IMR-90 (cell line): Measurements from ENCODE around the gene TLCD4. TPM values are rescaled to one million over a fixed set of nuclear protein-coding genes. Genes with fewer than 3 reads are reported as not detected.

Experiments used
- ATAC-seq: fragments of 200-7000 bp; cut with Tn5 transposase; 2 replicates; pipeline ENCODE4 v1.9.1; 2020; ENCODE audit warnings: low read depth, mild to moderate bottlenecking, moderate library complexity
- BruUV-seq: library from RNA; stranded (reverse); fragments of 400-500 nt; replicated peaks from 2 replicates; lab custom pipeline; 2021; lab: Mats Ljungman, UMichigan
- CTCF ChIA-PET: fragments of 300-600 bp; formaldehyde crosslinking; extraction: SDS; loops from one replicate; lab custom pipeline; 2021; ENCODE audit warnings: antibody characterized with exemption; lab: Yijun Ruan, JAX
- POLR2A ChIA-PET: fragments of 300-600 bp; sonication (Branson Sonifier 250); formaldehyde crosslinking; loops from one replicate; lab custom pipeline; 2022; ENCODE audit warnings: antibody characterized with exemption; ENCODE audit not compliant: unreplicated experiment; lab: Charles Lee
- DNase-seq: peaks from one replicate; pipeline ENCODE4 v3.0.0; 2013
- H2AFZ ChIP-seq: replicated peaks from 2 replicates; pipeline ENCODE3; 2013; ENCODE audit warnings: low read length, mild to moderate bottlenecking; ENCODE audit not compliant: poor library complexity
- H2AK5ac ChIP-seq: 2 replicates; pipeline ENCODE4 v1.6.1; 2013; ENCODE audit warnings: low read depth, low read length, inconsistent platforms
- H2AK9ac ChIP-seq: replicated peaks from 2 replicates; pipeline ENCODE3; 2013; ENCODE audit warnings: mild to moderate bottlenecking, low read depth, low read length, moderate library complexity; ENCODE audit not compliant: poor library complexity
- H2BK120ac ChIP-seq: 2 replicates; pipeline ENCODE4 v1.6.1; 2013; ENCODE audit warnings: low read depth, low read length, inconsistent platforms
- H2BK15ac ChIP-seq: 3 replicates; pipeline ENCODE4 v1.6.1; 2013; ENCODE audit warnings: low read depth, low read length, inconsistent platforms
- H2BK20ac ChIP-seq: 2 replicates; pipeline ENCODE4 v1.6.1; 2013; ENCODE audit warnings: low read depth, mild to moderate bottlenecking, inconsistent platforms, low read length, moderate library complexity
- H2BK5ac ChIP-seq: 2 replicates; pipeline ENCODE4 v1.6.1; 2013; ENCODE audit warnings: mild to moderate bottlenecking, low read depth, low read length, inconsistent platforms; ENCODE audit not compliant: poor library complexity, severe bottlenecking
- H3K14ac ChIP-seq: replicated peaks from 2 replicates; pipeline ENCODE4 v1.6.1; 2013; ENCODE audit warnings: low read depth, low read length, inconsistent platforms
- H3K18ac ChIP-seq: 2 replicates; pipeline ENCODE4 v1.6.1; 2013; ENCODE audit warnings: low read depth, low read length, control low read depth
- H3K23ac ChIP-seq: 2 replicates; pipeline ENCODE4 v1.6.1; 2013; ENCODE audit warnings: low read depth, low read length, inconsistent platforms
- H3K27ac ChIP-seq: 2 replicates; pipeline ENCODE4 v1.5.1; 2013; ENCODE audit warnings: mild to moderate bottlenecking, control low read depth, low read length; ENCODE audit not compliant: insufficient read depth
- H3K27me3 ChIP-seq: 2 replicates; pipeline ENCODE4 v1.6.1; 2013; ENCODE audit warnings: low read length; ENCODE audit not compliant: control insufficient read depth, insufficient read depth
- H3K36me3 ChIP-seq: 2 replicates; pipeline ENCODE4 v1.6.1; 2013; ENCODE audit warnings: low read length, mixed read lengths; ENCODE audit not compliant: control insufficient read depth, insufficient read depth
- H3K4ac ChIP-seq: 2 replicates; pipeline ENCODE4 v1.6.1; 2013; ENCODE audit warnings: low read depth, low read length, inconsistent platforms
- H3K4me1 ChIP-seq: 2 replicates; pipeline ENCODE4 v1.6.1; 2013; ENCODE audit warnings: low read length, mixed read lengths; ENCODE audit not compliant: control insufficient read depth, insufficient read depth
- H3K4me2 ChIP-seq: 2 replicates; pipeline ENCODE4 v1.6.1; 2013; ENCODE audit warnings: low read depth, mild to moderate bottlenecking, control low read depth, low read length, moderate library complexity
- H3K4me3 ChIP-seq: 2 replicates; pipeline ENCODE4 v1.5.1; 2013; ENCODE audit warnings: low read depth, mild to moderate bottlenecking, control low read depth, low read length, moderate library complexity; ENCODE audit not compliant: insufficient read depth
- H3K56ac ChIP-seq: 2 replicates; pipeline ENCODE4 v1.6.1; 2013; ENCODE audit warnings: low read length, inconsistent platforms; ENCODE audit not compliant: insufficient read depth; ENCODE audit errors: extremely low read depth
- H3K79me1 ChIP-seq, 2 experiments: 2 replicates each; pipeline ENCODE4 v1.6.1; 2013; ENCODE audit warnings: low read length in 2 of 2, inconsistent platforms in 1 of 2, low read depth in 1 of 2
- H3K9ac ChIP-seq: 2 replicates; pipeline ENCODE4 v1.6.1; 2013; ENCODE audit warnings: low read depth, low read length, control low read depth
- H3K9me1 ChIP-seq: 2 replicates; pipeline ENCODE4 v1.6.1; 2013; ENCODE audit warnings: low read length, inconsistent platforms; ENCODE audit not compliant: insufficient read depth
- H3K9me3 ChIP-seq: 2 replicates; pipeline ENCODE4 v1.6.1; 2013; ENCODE audit warnings: low read length; ENCODE audit not compliant: control insufficient read depth, insufficient read depth
- H4K20me1 ChIP-seq: 2 replicates; pipeline ENCODE4 v1.6.1; 2013; ENCODE audit warnings: low read length, inconsistent platforms; ENCODE audit not compliant: insufficient read depth
- H4K5ac ChIP-seq: 2 replicates; pipeline ENCODE4 v1.6.1; 2013; ENCODE audit warnings: mild to moderate bottlenecking, low read depth, low read length, control low read depth
- H4K8ac ChIP-seq, 2 experiments: 2 replicates each; pipeline ENCODE4 v1.6.1; 2013; ENCODE audit warnings: low read depth in 2 of 2, low read length in 2 of 2, control low read depth in 1 of 2, inconsistent platforms in 1 of 2
- H4K91ac ChIP-seq: 2 replicates; pipeline ENCODE4 v1.6.1; 2013; ENCODE audit warnings: low read depth, low read length, inconsistent platforms; ENCODE audit not compliant: insufficient read depth
- BHLHE40 ChIP-seq: fragments of 150-350 bp; IDR thresholded peaks from 2 replicates; pipeline ENCODE4 v1.6.1; 2016; ENCODE audit warnings: mild to moderate bottlenecking, low read depth, low read length
- CEBPB ChIP-seq: IDR thresholded peaks from 2 replicates; pipeline ENCODE4 v1.6.1; 2012; ENCODE audit warnings: low read depth, low read length, improper control_type of control experiment
- CHD1 ChIP-seq: IDR thresholded peaks from 2 replicates; pipeline ENCODE4 v1.6.1; 2012; ENCODE audit warnings: low read depth, low read length, improper control_type of control experiment
- ELK1 ChIP-seq: fragments of 150-350 bp; IDR thresholded peaks from 2 replicates; pipeline ENCODE4 v1.6.1; 2016; ENCODE audit warnings: low read depth, mild to moderate bottlenecking, low read length, moderate library complexity, borderline replicate concordance
- MAFK ChIP-seq: IDR thresholded peaks from 2 replicates; pipeline ENCODE4 v1.6.1; 2012; ENCODE audit warnings: low read depth, low read length, improper control_type of control experiment
- MXI1 ChIP-seq: IDR thresholded peaks from 2 replicates; pipeline ENCODE4 v1.6.1; 2012; ENCODE audit warnings: low read depth, mild to moderate bottlenecking, low read length, moderate library complexity, borderline replicate concordance
- NFE2L2 ChIP-seq: fragments of 150-350 bp; IDR thresholded peaks from 2 replicates; pipeline ENCODE4 v1.6.1; 2016; ENCODE audit warnings: low read depth, mild to moderate bottlenecking, low read length
- POLR2A ChIP-seq: IDR thresholded peaks from 2 replicates; pipeline ENCODE4 v1.6.1; 2012; ENCODE audit warnings: mild to moderate bottlenecking, low read depth, low read length
- RAD21 ChIP-seq: IDR thresholded peaks from 2 replicates; pipeline ENCODE4 v1.6.1; 2012; ENCODE audit warnings: low read length, improper control_type of control experiment
- RCOR1 ChIP-seq: IDR thresholded peaks from 2 replicates; pipeline ENCODE4 v1.6.1; 2012; ENCODE audit warnings: mild to moderate bottlenecking, low read length, improper control_type of control experiment; ENCODE audit not compliant: insufficient replicate concordance
- RFX5 ChIP-seq: IDR thresholded peaks from 2 replicates; pipeline ENCODE4 v1.8.0; 2012; ENCODE audit warnings: low read depth, mild to moderate bottlenecking, low read length, moderate library complexity
- SMC3 ChIP-seq: fragments of 150-350 bp; IDR thresholded peaks from 2 replicates; pipeline ENCODE4 v1.6.1; 2016; ENCODE audit warnings: low read depth, mild to moderate bottlenecking, antibody characterized with exemption, low read length, moderate library complexity
- USF2 ChIP-seq: fragments of 150-350 bp; IDR thresholded peaks from 2 replicates; pipeline ENCODE4 v1.6.1; 2017; ENCODE audit warnings: mild to moderate bottlenecking, antibody characterized with exemption, low read length, low read depth
- WGBS, 2 experiments: methylation state at CpG; one replicate each; pipeline versions ENCODE4 v1.1.5 to v1.1.7; 2013; ENCODE audit warnings: missing lambda C conversion rate in 2 of 2; ENCODE audit not compliant: insufficient read length in 1 of 2; ENCODE audit errors: extremely low coverage in 2 of 2; 5-methylcytosine and 5-hydroxymethylcytosine counted together
- dilution Hi-C: fragments of 300-500 bp; cut with HindIII; formaldehyde crosslinking; loops from one replicate; pipeline ENCODE4 v1.14.3; 2018; ENCODE audit warnings: low sequenced_read_pairs; ENCODE audit not compliant: unreplicated experiment
- in situ Hi-C: fragments of 300-500 bp; cut with MboI; formaldehyde crosslinking; loops from 3 replicates; pipeline ENCODE4 v1.14.3; 2019; ENCODE audit warnings: low sequenced_read_pairs, inconsistent platforms, mixed read lengths
- intact Hi-C: fragments of 100-400 bp; cut with micrococcal nuclease; formaldehyde crosslinking; loops from 2 replicates; pipeline ENCODE4 v1.10.0; 2022
- polyA plus RNA-seq, 3 experiments: library from polyadenylated mRNA; depleted of rRNA; stranded (reverse); fragments of >200 nt; gene quantifications; 2 replicates each; pipeline ENCODE4 v1.2.3, GENCODE V29; 2012; ENCODE audit warnings: low replicate concordance in 1 of 3
- total RNA-seq: library from RNA; depleted of rRNA; stranded (reverse); fragments of >200 nt; gene quantifications from 2 replicates; pipeline ENCODE4 v1.2.3, GENCODE V29; 2012

The TLCD4 gene
- total and polyA plus RNA-seq, 2 of the 4 experiments (the other 2 are of a cell fraction), result 0.22 to 0.36 TPM

GRCh38 chr1:95124342-95124741 lies 7.2 kb downstream of the TLCD4 start:
- dilution Hi-C loops, result no loop called here
- no peak overlapping the region for H2AK5ac ChIP-seq
- H4K91ac ChIP-seq, result no peak overlapping the region
- no peak overlapping the region for H3K14ac ChIP-seq
- no peak overlapping the region for H3K4me2 ChIP-seq
- H2AFZ ChIP-seq, result no peak overlapping the region
- H4K5ac ChIP-seq, result no peak overlapping the region
- H3K36me3 ChIP-seq, result no peaks in the 10 kb centered on the region
- H3K56ac ChIP-seq, result no peak overlapping the region
- H3K23ac ChIP-seq, result no peak overlapping the region
- in situ Hi-C loops, result no loop called here
- H2AK9ac ChIP-seq, result no peak overlapping the region
- no peak overlapping the region for H2BK120ac ChIP-seq
- H3K9me1 ChIP-seq, result no peaks in the 10 kb centered on the region
- no CpG with 5 or more reads among the region's 2 CpGs for WGBS, 2 experiments
- H3K9ac ChIP-seq, result no peak overlapping the region
- DNase-seq, result no peak
- TF ChIP-seq RCOR1 (no peak), ELK1 (no peak), USF2 (no peak), BHLHE40 (no peak), CEBPB (no peak), MAFK (no peak), POLR2A (no peak), NFE2L2 (no peak), CHD1 (no peak), SMC3 (no peak), RFX5 (no peak), RAD21 (no peak), MXI1 (no peak)
- H3K4me3 ChIP-seq, result no peak overlapping the region
- ChIA-PET POLR2A (no interaction called here), CTCF (no interaction called here)
- H3K27ac ChIP-seq, result no peak overlapping the region
- H2BK15ac ChIP-seq, result no peak overlapping the region
- no peak for ATAC-seq
- no TSS peak for BruUV-seq
- no peak overlapping the region for H3K18ac ChIP-seq
- no peaks in the 10 kb centered on the region for H3K79me1 ChIP-seq
- no peak overlapping the region for H3K4ac ChIP-seq
- H4K20me1 ChIP-seq, result no peaks in the 10 kb centered on the region
- H3K9me3 ChIP-seq, result no peaks in the 10 kb centered on the region
- intact Hi-C loops, result no loop called here
- H2BK20ac ChIP-seq, result no peak overlapping the region
- no peaks in the 10 kb centered on the region for H3K4me1 ChIP-seq
- no peak overlapping the region for H2BK5ac ChIP-seq
- peaks cover 15% of the 10 kb centered on the region for H3K27me3 ChIP-seq
- H4K8ac ChIP-seq, result no peak overlapping the region
